Dendritic cell treated with granulocyte-macrophage colony-stimulating factor and Interleukin-4, amounts not matched to agents 40 ng/mL and 50 ng/mL, for 4 days (primary cell): Measurements from ENCODE around the gene JADE2.

Source experiments
- H3K27ac Mint-ChIP-seq: one replicate; pipeline ENCODE4 v1.8.0; 2022; ENCODE audit warnings: mild to moderate bottlenecking, mixed read lengths
- H3K27me3 Mint-ChIP-seq: one replicate; pipeline ENCODE4 v1.8.0; 2022; ENCODE audit warnings: mild to moderate bottlenecking, mixed read lengths
- H3K36me3 Mint-ChIP-seq: one replicate; pipeline ENCODE4 v1.8.0; 2022; ENCODE audit warnings: low read depth, mixed read lengths
- H3K4me1 Mint-ChIP-seq: one replicate; pipeline ENCODE4 v1.8.0; 2022; ENCODE audit warnings: low read depth, mixed read lengths
- H3K4me3 Mint-ChIP-seq: one replicate; pipeline ENCODE4 v1.8.0; 2022; ENCODE audit warnings: mild to moderate bottlenecking, moderate library complexity, mixed read lengths
- H3K9me3 Mint-ChIP-seq: one replicate; pipeline ENCODE4 v1.8.0; 2022; ENCODE audit warnings: mixed read lengths
- intact Hi-C: fragments of 100-400 bp; cut with micrococcal nuclease; formaldehyde crosslinking; loops from one replicate; pipeline ENCODE4 v1.15.0; 2022

JADE2 gene

DNA sequence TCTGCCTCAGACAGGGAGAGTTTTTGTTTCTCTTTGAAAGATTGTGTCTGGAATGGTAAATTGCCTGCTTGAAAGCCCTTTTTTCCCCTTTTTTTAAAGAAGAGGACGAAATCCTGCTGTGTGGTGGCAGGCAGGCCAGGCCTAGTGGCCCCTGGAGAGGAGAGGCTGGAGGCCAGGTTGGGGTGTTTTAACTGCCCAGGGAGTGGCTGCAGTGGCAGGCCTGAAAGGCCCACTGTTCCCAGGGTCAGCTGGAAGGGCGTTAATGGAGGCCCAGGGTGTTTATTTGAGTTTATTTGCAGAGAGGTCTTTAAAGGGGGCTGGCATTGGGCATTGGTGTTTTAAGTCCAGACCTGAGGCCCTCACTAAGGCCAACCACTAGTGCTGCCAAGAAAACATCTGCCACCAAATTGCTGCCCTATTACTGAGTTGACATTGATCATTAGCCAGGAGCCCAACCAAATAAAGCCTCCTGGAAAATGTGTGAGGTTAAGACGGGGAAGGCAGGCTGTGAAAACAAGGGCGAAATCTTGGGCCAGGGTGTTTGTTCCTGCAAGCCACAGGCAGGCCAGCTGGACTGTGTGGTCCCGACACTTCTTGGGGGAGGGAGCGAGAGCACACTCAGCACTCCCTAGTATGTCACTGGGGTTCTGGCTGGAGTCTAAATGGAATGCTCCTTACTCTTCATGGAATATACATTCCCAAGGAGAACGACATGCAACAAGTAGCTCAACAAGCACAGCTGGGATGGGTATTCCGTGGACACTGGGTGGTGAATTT, 5.0 kb downstream of the JADE2 start:
- no peaks in the 10 kb centered on the region for H3K9me3 Mint-ChIP-seq
- intact Hi-C loops = no loop called here
- H3K36me3 Mint-ChIP-seq = peaks cover 9% of the 10 kb centered on the region
- no peaks in the 10 kb centered on the region for H3K27me3 Mint-ChIP-seq
- H3K4me1 Mint-ChIP-seq = peaks cover 40% of the 10 kb centered on the region
- no peak overlapping the region for H3K27ac Mint-ChIP-seq
- no peak overlapping the region for H3K4me3 Mint-ChIP-seq

DNA sequence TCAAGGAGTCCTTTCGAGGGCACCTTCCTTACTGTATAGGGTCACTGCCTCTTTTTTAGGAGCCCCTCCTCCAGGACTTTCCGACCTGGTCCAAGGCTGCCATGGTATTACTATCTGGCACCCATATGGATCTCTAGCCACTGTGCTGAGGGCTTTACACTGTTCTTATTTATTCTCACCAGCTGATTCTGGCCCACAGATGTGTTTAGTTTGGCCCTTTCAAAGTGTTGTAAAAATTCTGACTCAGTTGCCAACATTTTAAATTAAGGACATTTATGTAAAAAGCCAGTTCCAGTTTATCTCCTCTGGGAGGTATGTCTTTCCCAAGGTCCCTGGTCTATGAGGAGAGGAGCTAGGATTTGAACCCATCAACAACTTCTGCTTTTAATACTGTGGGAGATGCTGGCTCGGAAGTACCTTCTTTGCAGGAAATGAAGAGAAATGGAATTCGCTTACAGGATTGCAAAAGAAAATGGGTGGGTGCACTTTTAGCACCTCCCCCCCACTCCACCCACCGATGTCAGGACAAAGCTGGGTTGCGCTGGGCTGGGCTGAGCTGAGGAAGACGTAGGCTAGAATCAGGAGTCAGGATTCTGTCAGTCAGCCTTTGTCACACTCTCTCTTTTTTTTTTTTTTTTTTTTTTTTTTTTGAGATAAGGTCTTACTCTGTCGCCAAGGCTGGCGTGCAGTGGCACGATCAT, 7.8 kb downstream of the JADE2 start:
- Mint-ChIP-seq H3K9me3 (no peaks in the 10 kb centered on the region), H3K4me1 (peaks cover 33% of the 10 kb centered on the region), H3K4me3 (no peak overlapping the region), H3K36me3 (peaks cover 28% of the 10 kb centered on the region), H3K27me3 (no peaks in the 10 kb centered on the region), H3K27ac (no peak overlapping the region)
- intact Hi-C loops = no loop called here

DNA sequence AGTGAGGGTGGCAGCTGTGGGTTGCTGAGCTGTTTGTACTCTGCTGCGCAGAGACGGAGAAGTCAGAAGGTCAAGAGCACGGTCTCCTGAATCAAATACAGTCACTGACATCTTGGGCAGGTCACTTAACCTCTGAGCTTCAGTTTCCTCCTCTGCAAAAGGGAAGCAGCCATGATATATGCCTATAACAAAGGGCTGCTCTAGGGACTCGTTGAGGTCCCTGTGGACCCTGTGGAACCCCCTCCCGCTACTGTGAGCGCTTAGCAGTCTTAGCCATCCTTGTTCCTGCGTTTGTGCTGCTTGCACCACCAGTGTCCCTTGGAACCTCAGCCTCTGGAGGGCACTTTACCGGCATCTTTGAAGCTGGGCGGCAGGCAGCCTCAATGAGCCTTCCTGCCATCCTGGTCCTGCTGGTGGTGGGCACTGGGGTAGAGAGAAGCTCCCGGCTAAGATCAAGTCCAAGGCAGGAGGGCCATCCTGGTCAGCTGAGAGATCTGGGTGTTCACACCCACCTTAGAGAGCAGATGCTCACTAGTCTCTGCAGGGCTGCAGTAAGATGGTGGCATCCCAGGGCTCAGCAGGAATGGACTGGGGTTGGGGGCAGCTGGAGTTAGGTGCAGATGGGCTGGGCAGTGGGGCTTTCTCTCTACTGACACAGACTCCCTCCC, 8.7 kb downstream of the JADE2 start:
- no peaks in the 10 kb centered on the region for H3K9me3 Mint-ChIP-seq
- no peaks in the 10 kb centered on the region for H3K27me3 Mint-ChIP-seq
- H3K36me3 Mint-ChIP-seq = peaks cover 36% of the 10 kb centered on the region
- H3K27ac Mint-ChIP-seq = no peak overlapping the region
- H3K4me1 Mint-ChIP-seq = peaks cover 25% of the 10 kb centered on the region
- intact Hi-C loops = no loop called here
- H3K4me3 Mint-ChIP-seq = no peak overlapping the region

GRCh38 chr5:134534726-134535110, 9.2 kb downstream of the JADE2 start:
- no peak overlapping the region for H3K4me3 Mint-ChIP-seq
- peaks cover 25% of the 10 kb centered on the region for H3K4me1 Mint-ChIP-seq
- no peaks in the 10 kb centered on the region for H3K27me3 Mint-ChIP-seq
- peaks cover 42% of the 10 kb centered on the region for H3K36me3 Mint-ChIP-seq
- no peaks in the 10 kb centered on the region for H3K9me3 Mint-ChIP-seq
- no peak overlapping the region for H3K27ac Mint-ChIP-seq
- intact Hi-C loops = no loop called here

GRCh38 chr5:134536876-134537275, 11.4 kb downstream of the JADE2 start:
- H3K4me1 Mint-ChIP-seq = peaks cover 25% of the 10 kb centered on the region
- no peaks in the 10 kb centered on the region for H3K27me3 Mint-ChIP-seq
- H3K9me3 Mint-ChIP-seq = no peaks in the 10 kb centered on the region
- H3K4me3 Mint-ChIP-seq = no peak overlapping the region
- no peak overlapping the region for H3K27ac Mint-ChIP-seq
- peaks cover 63% of the 10 kb centered on the region for H3K36me3 Mint-ChIP-seq
- intact Hi-C loops = no loop called here

DNA sequence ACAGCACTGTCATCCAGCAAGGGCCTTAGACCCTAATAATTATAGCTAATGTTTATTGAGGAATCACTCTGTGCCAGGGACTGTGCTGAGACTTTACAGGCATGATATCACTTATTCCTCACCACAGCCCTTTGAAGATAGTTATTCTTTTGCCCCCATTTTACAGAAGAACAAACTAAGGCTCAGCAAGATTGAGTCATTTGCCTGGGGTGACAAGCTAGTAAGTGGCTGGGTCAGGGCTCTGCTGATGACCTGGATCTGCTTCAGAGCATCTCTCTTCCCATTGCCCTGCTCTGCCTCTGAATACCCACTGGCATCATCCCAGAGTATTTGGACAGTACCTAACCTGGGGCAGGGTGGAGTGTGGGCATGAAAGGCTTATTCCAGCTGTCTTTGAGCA, 11.8 kb downstream of the JADE2 start:
- Mint-ChIP-seq H3K4me3 (no peak overlapping the region), H3K9me3 (no peaks in the 10 kb centered on the region), H3K36me3 (peaks cover 64% of the 10 kb centered on the region), H3K4me1 (peaks cover 20% of the 10 kb centered on the region), H3K27ac (no peak overlapping the region), H3K27me3 (no peaks in the 10 kb centered on the region)
- intact Hi-C loops = no loop called here

DNA sequence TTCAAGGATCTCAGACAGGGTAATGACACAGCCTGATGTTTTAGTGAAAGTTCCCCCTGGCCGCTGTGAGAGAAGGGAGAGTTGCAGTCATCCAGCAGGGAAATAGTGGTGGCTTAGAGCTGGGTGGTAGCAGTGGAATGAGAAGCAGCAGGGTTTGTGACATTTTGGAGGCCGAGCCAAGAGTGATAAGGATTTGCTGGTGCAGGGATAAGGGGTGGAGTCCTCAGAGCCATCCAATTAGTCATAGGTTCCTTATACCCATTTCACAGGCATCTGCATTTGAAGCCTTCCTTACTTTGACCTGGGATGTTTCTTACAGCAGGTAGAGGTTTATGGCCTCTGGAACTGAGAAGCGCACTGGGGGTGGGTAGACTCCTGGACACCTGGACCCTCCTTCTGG, 12.8 kb downstream of the JADE2 start:
- Mint-ChIP-seq H3K9me3 (no peaks in the 10 kb centered on the region), H3K27ac (no peak overlapping the region), H3K36me3 (peaks cover 64% of the 10 kb centered on the region), H3K4me1 (peaks cover 14% of the 10 kb centered on the region), H3K4me3 (no peak overlapping the region), H3K27me3 (no peaks in the 10 kb centered on the region)
- intact Hi-C loops = no loop called here

DNA sequence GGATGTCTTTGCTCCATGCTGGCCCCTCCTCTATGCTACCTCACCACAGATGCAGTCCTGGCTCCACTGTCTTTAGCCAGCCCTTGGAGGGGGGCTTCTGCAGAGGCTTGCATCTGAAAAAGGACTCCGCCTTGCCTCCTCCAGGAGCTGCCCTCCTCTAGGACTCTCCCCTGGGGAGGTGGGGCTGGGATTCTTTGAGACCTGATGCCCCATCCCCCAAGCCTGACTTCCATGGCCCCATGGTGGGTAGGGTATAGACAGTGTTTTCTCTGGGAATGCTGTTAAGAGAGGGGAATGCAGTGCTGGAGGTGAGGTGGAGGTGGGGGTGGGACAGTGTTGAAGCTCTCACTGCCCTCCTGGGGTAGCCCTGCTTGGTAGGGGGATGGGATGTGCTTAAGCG, 14.3 kb downstream of the JADE2 start:
- Mint-ChIP-seq H3K27me3 (no peaks in the 10 kb centered on the region), H3K36me3 (peaks cover 64% of the 10 kb centered on the region), H3K4me1 (peaks cover 15% of the 10 kb centered on the region), H3K9me3 (no peaks in the 10 kb centered on the region), H3K4me3 (no peak overlapping the region), H3K27ac (no peak overlapping the region)
- intact Hi-C loops = no loop called here

GRCh38 chr5:134540747-134541733, 15.6 kb downstream of the JADE2 start:
- no peak overlapping the region for H3K27ac Mint-ChIP-seq
- peaks cover 66% of the 10 kb centered on the region for H3K36me3 Mint-ChIP-seq
- H3K9me3 Mint-ChIP-seq = no peaks in the 10 kb centered on the region
- H3K4me1 Mint-ChIP-seq = peaks cover 23% of the 10 kb centered on the region
- intact Hi-C loops = no loop called here
- H3K27me3 Mint-ChIP-seq = no peaks in the 10 kb centered on the region
- H3K4me3 Mint-ChIP-seq = no peak overlapping the region

DNA sequence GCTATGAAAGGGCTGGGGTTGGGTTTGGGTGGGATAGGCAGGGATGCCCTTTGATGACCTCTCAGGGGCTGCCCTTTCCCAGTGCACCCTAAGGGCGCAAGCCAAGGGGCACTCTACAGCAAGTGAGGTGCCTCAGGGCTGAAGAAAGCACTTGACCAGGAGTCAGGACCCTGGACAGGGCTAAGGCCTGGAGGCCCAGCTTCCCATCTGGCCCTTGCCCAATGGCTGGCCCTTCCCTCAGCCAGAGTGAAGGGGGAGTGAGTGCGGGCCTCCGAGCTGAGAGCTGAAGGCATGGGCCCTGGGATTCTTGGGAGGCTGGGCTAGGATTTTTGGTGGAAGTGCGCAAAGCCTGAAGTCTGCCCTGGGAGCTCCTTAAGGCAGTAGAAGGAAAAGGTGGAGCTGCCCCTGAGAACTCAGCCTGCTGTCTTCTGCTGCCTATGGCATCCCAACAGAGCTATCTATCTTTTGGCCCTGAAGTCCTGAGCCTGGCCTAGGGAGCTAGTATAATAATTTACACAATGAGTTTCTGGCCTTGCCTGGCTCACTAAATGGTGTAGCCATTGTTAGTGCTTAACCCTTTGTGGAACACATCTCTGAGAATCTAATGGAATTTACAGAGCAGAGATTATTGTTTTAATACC, 16.4 kb downstream of the JADE2 start:
- Mint-ChIP-seq H3K9me3 (no peaks in the 10 kb centered on the region), H3K27ac (no peak overlapping the region), H3K4me1 (peaks cover 23% of the 10 kb centered on the region), H3K4me3 (no peak overlapping the region), H3K27me3 (no peaks in the 10 kb centered on the region), H3K36me3 (peaks cover 61% of the 10 kb centered on the region)
- intact Hi-C loops = no loop called here

GRCh38 chr5:134543820-134544614, 18.5 kb downstream of the JADE2 start:
- intact Hi-C loops = no loop called here
- Mint-ChIP-seq H3K9me3 (no peaks in the 10 kb centered on the region), H3K4me1 (peaks cover 28% of the 10 kb centered on the region), H3K4me3 (peak overlapping the region; percentile 42), H3K36me3 (peaks cover 57% of the 10 kb centered on the region), H3K27ac (peak overlapping the region; percentile 83), H3K27me3 (no peaks in the 10 kb centered on the region)

- H3K9me3 Mint-ChIP-seq = no peaks in the 10 kb centered on the region
- H3K27ac Mint-ChIP-seq = peak overlapping the region; percentile 83
- H3K4me3 Mint-ChIP-seq = no peak overlapping the region
- H3K36me3 Mint-ChIP-seq = peaks cover 55% of the 10 kb centered on the region
- no peaks in the 10 kb centered on the region for H3K27me3 Mint-ChIP-seq
- peaks cover 28% of the 10 kb centered on the region for H3K4me1 Mint-ChIP-seq
- intact Hi-C loops = no loop called here
These were observed 19.8 kb downstream of the JADE2 start for GRCh38 chr5:134545070-134545868.
